Pancreas (tissue), 10 donors: Measurements from ENCODE around the gene TEX9. TPM values are rescaled to one million over a fixed set of nuclear protein-coding genes. Genes with fewer than 3 reads are reported as not detected.
"Not testable (repeated sequence)": the region's sequence is repeated elsewhere in the genome, so short reads cannot be mapped to it uniquely, and the experiment has no call there.

Experiments
- ATAC-seq, 4 donors: fragments of 200-7000 bp; cut with Tn5 transposase; one replicate each; pipeline versions ENCODE4 v1.8.0 to v1.9.1; 2020; ENCODE audit warnings: mild to moderate bottlenecking in 4 of 4, moderate library complexity in 4 of 4
- DNase-seq, 6 donors: peaks; one replicate each; pipeline ENCODE4 v3.0.0-alpha.2; 2020
- FAIRE-seq: peaks from 2 replicates; lab custom pipeline; 2012; peaks lifted over from hg19 to GRCh38; lab: Jason Lieb, UNC
- H3K27ac ChIP-seq, 4 donors: fragments of 200-600 bp; sonication (generic); 1 replicate in 3 of 4; 2 replicates in 1 of 4; pipeline versions ENCODE4 v1.5.0 to v1.8.0; 2020
- H3K27me3 ChIP-seq, 4 donors: fragments of 200-600 bp; one replicate each; pipeline ENCODE4 v1.8.0; 2021
- H3K36me3 ChIP-seq, 3 donors: fragments of 200-600 bp; sonication (generic) in 1 of 3; one replicate each; pipeline versions ENCODE4 v1.5.0 to v1.8.0; 2020 to 2021
- H3K4me1 ChIP-seq, 3 donors: fragments of 200-600 bp; one replicate each; pipeline ENCODE4 v1.8.0; 2021
- H3K4me3 ChIP-seq, 4 donors: fragments of 200-600 bp; sonication (generic) in 2 of 4; one replicate each; pipeline versions ENCODE4 v1.5.0 to v1.8.0; 2020 to 2021
- H3K9me3 ChIP-seq, 4 donors: fragments of 200-600 bp; one replicate each; pipeline ENCODE4 v1.8.0; 2021
- WGBS, 2 donors: extraction: QIAGEN DNeasy Blood & Tissue Kit; methylation state at CpG; one replicate each; pipeline ENCODE4 v1.1.7; 2013; 5-methylcytosine and 5-hydroxymethylcytosine counted together
- intact Hi-C, 3 donors: fragments of 100-400 bp; cut with DNase I; formaldehyde crosslinking; loops; one replicate each; pipeline versions ENCODE4 v1.11.1 to v1.14.2; 2022
- polyA plus RNA-seq, 2 donors: library from polyadenylated mRNA; stranded (reverse); fragments of 200-250 nt; gene quantifications; one replicate each; pipeline ENCODE4 v1.2.3, GENCODE V29; 2013
- total RNA-seq, 6 donors: library from RNA; stranded (reverse); fragmentation: NEBNext Ultra II Directional in 4 of 6; extraction: Animal tissue kit (Norgen Biotek cat#: 25700) in 4 of 6; gene quantifications; one replicate each; pipeline versions ENCODE4 v1.2.1 to v1.2.4, GENCODE V29; 2021 to 2023
- TF ChIP-seq, protein P1 (sequence below), 4 donors: fragments of 200-600 bp; sonication (generic) in 3 of 4; IDR thresholded peaks; one replicate each; pipeline versions ENCODE4 v1.5.0 to v1.8.0; 2021; ENCODE audit warnings: antibody characterized with exemption in 4 of 4
- donor health status: healthy with polysubstance abuse.
- donor health status: DM: no; HTN: no; CAD: no; lungs with moderate emphysema.
- donor health status: DM: no; HTN: no; CAD: no.
- donor health status: control.
- donor health status: control.
- donor health status: Bipolar disorder and iron deficiency.
- donor health status: DM: yes; HTN: yes; CAD: no.
- donor health status: DM: no; HTN: no; CAD: no.
- donor health status: DM: no; HTN: no; CAD: no.
- donor health status: DM: yes; HTN: yes; CAD: no.

The TEX9 gene
- total and polyA plus RNA-seq, 8 donors: 1.6 to 9.3 (median 4.7) TPM

DNA sequence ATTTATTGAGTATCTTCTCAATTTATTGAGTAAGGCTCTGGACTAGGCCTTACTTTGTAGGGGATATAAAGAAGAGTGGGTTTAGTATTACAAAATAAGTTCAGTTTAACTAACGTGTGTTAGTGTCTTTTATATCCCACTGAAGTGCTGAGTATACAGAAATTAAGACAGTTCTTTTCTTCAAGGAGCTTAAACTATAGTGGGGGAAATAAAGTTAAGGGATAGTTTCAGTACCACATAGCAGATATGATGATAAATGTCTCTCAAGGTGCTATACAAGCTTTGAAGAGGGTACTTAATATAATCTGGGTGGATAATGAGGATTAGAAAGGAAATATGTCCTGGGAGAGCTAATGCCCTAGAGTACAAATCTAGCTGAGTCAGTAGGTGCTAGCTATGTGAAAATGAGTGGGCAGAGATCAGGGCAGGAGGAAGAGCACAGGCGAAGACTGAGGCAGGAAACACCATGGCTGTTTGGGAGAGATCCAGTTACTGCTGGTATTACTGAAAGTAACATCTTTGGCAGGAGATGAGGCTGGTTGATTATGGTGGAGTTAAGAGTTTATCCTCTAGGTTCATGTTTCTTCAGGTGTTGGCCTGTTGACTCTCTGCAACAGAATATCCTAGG is 46.0 kb downstream of the TEX9 start:
- no peak overlapping the region for H3K27ac ChIP-seq
- intact Hi-C loops: no loop called here
- no peak overlapping the region for H3K4me3 ChIP-seq
- FAIRE-seq (no peak), DNase-seq (no peak), ATAC-seq (no peak)
- no peaks in the 10 kb centered on the region for H3K4me1 ChIP-seq
- TF ChIP-seq, protein P1, sequence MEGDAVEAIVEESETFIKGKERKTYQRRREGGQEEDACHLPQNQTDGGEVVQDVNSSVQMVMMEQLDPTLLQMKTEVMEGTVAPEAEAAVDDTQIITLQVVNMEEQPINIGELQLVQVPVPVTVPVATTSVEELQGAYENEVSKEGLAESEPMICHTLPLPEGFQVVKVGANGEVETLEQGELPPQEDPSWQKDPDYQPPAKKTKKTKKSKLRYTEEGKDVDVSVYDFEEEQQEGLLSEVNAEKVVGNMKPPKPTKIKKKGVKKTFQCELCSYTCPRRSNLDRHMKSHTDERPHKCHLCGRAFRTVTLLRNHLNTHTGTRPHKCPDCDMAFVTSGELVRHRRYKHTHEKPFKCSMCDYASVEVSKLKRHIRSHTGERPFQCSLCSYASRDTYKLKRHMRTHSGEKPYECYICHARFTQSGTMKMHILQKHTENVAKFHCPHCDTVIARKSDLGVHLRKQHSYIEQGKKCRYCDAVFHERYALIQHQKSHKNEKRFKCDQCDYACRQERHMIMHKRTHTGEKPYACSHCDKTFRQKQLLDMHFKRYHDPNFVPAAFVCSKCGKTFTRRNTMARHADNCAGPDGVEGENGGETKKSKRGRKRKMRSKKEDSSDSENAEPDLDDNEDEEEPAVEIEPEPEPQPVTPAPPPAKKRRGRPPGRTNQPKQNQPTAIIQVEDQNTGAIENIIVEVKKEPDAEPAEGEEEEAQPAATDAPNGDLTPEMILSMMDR (IDR thresholded peaks at IDR 0.05): no peak
- 81 to 88% methylated on average over 2 of the region's 2 CpGs for WGBS, 2 donors
- no peaks in the 10 kb centered on the region for H3K36me3 ChIP-seq
- H3K27me3 ChIP-seq: no peaks in the 10 kb centered on the region
- no peaks in the 10 kb centered on the region for H3K9me3 ChIP-seq

DNA sequence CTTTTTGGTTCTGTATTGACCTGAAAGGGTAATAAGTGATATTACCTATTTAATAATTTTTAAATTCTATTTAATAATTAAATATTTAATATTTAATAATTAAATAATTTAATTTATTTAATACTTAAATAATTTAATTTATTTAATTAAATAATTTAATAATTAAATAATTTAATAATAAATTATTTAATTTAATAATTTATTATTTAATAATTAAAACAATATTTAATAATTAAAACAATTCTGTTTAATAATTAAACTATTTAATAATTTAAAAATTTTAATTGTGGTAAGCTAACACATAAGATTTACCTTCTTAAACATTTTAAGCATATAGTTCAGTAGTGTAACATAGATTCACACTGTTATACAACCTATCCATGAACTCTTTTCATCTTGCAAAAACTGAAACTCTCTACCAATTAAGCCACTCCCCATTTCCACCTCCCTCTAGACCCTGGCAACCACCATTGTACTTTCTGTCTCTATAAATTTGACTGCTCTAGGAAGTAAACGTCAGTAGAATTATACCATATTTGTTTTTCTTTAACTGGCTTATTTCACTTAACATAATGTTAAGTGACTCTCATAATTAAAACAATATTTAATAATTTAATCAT is 48.0 kb downstream of the TEX9 start:
- intact Hi-C loops, H3K4me3 ChIP-seq, H3K4me1 ChIP-seq: not testable (repeated sequence)

DNA sequence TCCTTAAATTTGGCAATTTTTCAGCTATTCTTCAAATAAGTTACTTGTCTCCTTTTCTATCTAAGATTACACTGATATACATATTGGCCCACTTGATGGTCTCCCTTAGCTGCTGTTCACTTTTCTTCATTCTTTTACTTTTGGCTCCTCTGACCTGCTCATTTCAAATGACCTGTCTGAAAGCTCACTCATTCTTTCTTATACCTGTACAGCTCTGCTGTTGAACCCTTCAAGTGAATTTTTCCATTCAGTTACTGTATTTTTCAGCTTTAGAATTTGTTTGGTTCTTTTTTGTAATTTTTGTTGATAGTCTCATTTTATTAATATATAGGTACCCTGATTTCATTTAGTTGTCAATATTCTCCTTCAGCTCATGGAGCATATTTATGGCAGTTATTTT is 60.0 kb downstream of the TEX9 start:
- FAIRE-seq: no peak

More for the DNA sequence above, 48.0 kb downstream of the TEX9 start:
- not testable (repeated sequence) for ATAC-seq, H3K27me3 ChIP-seq, H3K9me3 ChIP-seq, H3K36me3 ChIP-seq, DNase-seq, H3K27ac ChIP-seq
- 83 to 88% methylated on average over 1 of the region's 1 CpG for WGBS, 2 donors
- peak; percentile 99 for FAIRE-seq

DNA sequence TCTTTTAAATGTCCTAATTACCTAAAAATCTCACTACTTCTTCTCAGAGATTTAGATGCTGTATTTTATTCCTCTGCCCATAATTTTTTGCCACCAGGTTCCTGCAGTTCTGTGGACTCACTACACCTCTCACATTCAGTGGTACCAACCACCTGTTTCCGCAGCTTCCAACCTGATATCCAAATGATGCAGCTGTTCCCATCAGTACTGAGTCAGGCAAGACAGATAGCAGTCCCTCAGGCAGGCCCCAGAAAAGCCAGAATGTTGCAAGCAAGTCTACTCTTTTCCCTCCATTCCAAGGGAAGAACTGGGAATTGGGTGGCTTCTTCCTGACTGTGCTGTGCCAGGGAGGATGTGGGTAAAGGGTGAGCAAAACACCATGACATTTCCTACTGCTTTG is 60.8 kb downstream of the TEX9 start:
- ATAC-seq (no peak), DNase-seq (no peak), FAIRE-seq (no peak)
- peaks cover 0 to 8% (median 0%) of the 10 kb centered on the region in 3 donors for H3K36me3 ChIP-seq
- no peak overlapping the region for H3K27ac ChIP-seq
- no peaks in the 10 kb centered on the region for H3K4me1 ChIP-seq
- no peak overlapping the region for H3K4me3 ChIP-seq
- TF ChIP-seq, protein P1 (IDR thresholded peaks at IDR 0.05): no peak
- H3K27me3 ChIP-seq: no peaks in the 10 kb centered on the region
- no peaks in the 10 kb centered on the region for H3K9me3 ChIP-seq
- intact Hi-C loops: no loop called here
- 99 to 100% methylated on average over 1 of the region's 1 CpG for WGBS, 2 donors

More for the DNA sequence above, 60.0 kb downstream of the TEX9 start:
- Histone ChIP-seq H3K9me3 (no peaks in the 10 kb centered on the region), H3K36me3 (peaks cover 0 to 3% (median 0%) of the 10 kb centered on the region in 3 donors), H3K4me1 (no peaks in the 10 kb centered on the region), H3K27me3 (no peaks in the 10 kb centered on the region), H3K27ac (no peak overlapping the region), H3K4me3 (no peak overlapping the region)
- ATAC-seq (no peak), DNase-seq (no peak)
- TF ChIP-seq, protein P1 (IDR thresholded peaks at IDR 0.05): no peak
- intact Hi-C loops: no loop called here

DNA sequence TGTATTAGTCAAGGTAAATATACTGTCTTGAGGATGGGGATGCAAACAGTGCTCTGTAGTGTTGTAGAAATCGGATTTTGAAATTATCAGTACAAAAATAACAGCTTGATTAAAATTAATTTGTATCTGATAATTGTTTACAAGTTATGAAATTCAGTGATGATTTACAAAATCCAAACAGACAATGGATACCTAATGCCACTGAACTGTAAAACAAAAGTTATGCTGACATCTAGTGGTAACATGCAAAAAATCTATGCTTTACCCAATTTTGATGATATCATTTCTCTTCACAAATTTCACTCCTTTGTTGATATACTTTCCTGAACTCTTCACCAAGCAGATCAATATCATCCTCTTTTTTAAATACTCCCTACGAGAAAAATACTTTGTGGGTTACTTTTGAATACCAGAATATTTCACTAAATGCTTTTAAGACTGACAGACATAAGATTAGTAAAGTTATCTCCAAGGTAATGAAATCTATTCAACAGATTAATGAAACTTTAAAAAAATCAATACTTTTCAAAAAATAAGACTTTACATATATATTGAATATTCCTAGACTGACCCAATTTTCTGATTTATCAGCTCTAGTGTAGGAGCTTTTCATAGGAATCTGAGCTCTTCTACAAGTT is 63.7 kb downstream of the TEX9 start:
- H3K36me3 ChIP-seq: peaks cover 0 to 12% (median 0%) of the 10 kb centered on the region in 3 donors
- FAIRE-seq (peak; percentile 97), ATAC-seq (peak in 3 of 4 donors; percentile 62 to 66 (median 66)), DNase-seq (no peak)
- no peaks in the 10 kb centered on the region for H3K9me3 ChIP-seq
- H3K27ac ChIP-seq: no peak overlapping the region
- no peak overlapping the region for H3K4me3 ChIP-seq
- H3K4me1 ChIP-seq: no peaks in the 10 kb centered on the region
- H3K27me3 ChIP-seq: no peaks in the 10 kb centered on the region
- WGBS, 2 donors: 4 to 9% methylated on average over 2 of the region's 2 CpGs
- TF ChIP-seq, protein P1 (IDR thresholded peaks at IDR 0.05): peak in 2 of 4 donors; percentile 24 to 39
- intact Hi-C loops: no loop called here
